Globus pallidus (tissue), 1 donor: Measurements from ENCODE around the gene TFPT.
"Not testable (repeated sequence)": the region's sequence is repeated elsewhere in the genome, so short reads cannot be mapped to it uniquely, and the experiment has no call there.

ENCODE experiments used
- DNase-seq: peaks from one replicate; pipeline ENCODE4 v3.0.0-alpha.2; 2015; ENCODE audit warnings: low spot score

Gene TFPT

DNA sequence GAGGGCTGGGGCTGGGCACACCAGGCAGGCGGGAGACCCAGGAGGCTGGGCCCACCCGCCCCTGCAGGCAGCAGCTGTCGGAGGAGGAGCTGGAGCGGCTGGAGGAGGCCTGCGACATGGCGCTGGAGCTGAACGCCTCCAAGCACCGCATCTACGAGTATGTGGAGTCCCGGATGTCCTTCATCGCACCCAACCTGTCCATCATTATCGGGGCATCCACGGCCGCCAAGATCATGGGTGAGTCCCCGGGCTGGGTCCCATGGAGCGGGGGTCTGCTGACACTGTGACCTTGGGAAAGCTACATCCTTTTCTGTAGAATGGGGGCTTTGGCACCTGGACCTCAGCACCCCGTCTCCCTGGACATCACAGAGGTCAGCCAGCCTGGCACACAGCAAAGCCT lies 8.2 kb upstream of the TFPT start:
- no peak for DNase-seq

DNA sequence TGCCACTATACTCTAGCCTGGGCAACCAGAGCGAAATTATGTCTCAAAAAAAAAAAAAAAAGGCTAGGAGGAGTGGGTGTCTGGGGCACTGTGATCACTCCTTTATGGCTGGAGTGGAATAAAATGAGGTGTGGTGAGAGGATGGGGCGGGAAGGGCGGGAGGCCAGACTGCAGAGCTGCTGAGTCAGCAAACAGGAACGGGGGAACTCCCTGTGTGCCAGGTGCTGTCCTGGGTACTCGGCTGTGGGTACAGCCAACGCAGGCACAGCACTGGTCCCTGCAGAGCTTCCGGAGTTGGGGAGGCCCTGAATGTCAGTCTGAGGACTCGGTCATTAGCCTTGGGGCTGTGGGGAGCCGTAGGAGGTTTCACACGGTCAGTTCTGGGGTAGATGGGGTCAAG lies 5.8 kb upstream of the TFPT start:
- DNase-seq = no peak

DNA sequence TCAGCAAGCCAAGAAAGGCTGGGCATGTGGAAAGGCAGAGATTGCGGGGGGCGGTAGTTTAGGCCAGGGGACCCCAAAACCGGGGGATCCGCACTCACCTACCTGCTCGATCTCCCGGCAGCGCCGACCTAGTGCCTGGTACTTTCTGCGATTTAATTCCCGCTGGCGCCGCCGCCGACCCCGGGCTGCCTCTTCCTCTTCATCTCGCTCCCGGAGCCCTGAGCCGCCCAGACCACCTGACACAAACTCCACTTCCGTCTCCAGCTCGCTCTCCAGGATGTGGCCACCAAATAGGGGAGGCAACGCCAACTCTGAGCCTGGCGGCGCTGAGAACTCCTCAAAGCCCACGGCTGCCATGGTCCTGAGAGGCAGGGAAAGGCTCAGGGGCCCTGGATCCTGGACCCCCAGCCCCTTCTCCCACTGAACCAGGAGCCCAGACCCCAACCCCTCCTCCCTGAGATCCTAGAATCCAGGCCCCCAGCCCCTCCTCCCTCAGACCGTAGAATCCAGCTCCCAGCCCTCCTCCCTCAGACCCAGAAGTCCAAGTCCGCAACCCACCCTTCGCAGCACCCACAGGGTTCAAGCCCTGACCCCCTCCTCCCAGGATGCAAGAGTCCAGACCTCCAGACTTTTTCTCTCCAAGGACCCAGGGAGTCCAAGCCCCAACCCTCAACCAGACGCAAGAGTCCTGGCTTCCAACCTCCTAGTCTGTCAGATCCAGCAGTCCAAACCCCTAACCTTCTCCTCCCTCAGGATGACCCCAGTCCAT lies 933 bp downstream of the TFPT start:
- peak; percentile 38 for DNase-seq

- no peak for DNase-seq
Measured at GRCh38 chr19:54109651-54110050, 5.8 kb downstream of the TFPT start.

DNA sequence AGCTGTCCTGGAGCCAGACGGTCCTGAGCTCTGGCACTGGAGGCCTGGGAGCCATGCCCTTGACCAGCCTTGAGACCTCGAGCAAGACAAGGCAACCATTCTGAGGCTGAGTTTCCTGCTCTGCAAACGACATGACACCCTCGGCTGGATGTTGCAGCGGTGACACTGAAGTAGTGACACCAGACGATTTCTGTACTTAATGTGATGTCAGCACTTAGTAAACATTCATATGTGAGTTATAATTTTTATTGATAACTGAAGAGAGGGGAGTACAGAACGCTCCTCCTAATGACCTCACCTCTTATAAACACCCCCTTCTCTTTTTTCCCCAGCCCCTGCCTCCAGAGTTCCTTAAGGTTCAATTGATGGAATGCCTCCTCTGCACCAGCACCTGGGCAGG lies 7.0 kb downstream of the TFPT start:
- DNase-seq = no peak

DNA sequence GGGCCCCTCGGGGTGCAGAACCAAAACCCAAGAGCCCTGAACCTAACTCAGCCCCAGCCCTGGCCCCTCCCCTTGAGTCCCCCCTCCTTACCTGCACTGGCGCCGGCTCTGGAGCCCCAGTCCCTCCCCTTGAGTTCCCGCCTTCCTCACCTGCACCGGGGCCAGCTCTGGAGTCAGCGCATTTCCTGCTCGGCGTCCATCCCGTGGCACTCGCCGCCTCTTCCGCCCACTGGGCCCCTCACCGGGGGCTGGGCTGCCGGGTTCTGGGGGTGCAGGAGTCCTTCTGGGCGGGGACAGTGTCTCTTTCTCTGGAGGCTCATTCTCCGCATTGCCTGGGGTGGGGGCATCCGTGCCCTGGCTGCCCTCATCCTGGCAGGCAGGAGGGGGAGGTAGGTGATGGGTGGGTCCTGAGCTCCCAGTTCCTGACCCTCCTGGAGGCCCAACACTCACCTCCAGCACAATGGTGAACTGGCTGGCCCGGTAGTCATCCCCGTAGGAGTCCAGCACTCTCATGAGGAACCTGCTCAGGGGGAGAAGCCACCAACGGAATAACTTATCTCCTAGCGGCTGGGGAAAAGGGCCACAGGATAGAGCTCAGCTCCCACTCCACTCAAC lies 7.5 kb downstream of the TFPT start:
- DNase-seq = no peak

DNA sequence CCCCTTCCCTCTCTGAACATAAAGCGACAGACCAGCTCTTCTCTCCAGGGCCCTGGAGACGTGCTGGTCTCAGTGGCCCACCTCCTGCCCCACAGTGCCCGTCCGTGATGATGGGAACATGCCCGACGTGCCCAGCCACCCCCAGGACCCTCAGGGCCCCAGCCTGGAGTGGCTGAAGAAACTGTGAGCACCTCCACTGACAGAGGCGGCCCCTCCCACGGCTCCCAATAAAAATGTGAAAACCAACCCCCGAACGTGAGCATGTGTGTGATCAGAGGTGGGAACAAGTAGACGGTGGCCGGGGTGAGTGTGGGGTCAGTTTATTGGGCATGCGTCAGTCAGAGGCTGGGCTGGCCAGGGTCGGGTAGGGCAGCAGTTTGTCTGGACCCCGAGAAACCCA lies 8.7 kb downstream of the TFPT start:
- DNase-seq = no peak

DNA sequence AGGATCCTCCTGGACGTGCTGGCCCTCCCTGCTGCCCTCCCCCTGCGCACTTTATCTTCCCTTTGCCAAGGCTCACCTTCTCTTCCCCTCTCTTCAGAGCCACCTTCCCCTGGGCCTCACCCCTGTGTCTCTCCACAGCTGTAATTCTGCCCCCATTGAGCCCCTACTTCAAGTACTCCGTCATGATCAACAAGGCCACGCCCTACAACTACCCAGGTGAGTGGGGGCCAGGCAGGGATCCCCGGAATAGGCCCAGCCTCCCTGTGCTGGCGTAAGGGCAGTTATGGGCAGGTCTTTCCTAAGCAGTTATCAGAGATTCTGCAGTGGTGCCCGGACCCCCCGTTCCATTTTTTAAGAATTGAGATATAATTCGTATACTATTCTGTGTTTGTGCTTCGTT lies 9.7 kb downstream of the TFPT start:
- no peak for DNase-seq

DNA sequence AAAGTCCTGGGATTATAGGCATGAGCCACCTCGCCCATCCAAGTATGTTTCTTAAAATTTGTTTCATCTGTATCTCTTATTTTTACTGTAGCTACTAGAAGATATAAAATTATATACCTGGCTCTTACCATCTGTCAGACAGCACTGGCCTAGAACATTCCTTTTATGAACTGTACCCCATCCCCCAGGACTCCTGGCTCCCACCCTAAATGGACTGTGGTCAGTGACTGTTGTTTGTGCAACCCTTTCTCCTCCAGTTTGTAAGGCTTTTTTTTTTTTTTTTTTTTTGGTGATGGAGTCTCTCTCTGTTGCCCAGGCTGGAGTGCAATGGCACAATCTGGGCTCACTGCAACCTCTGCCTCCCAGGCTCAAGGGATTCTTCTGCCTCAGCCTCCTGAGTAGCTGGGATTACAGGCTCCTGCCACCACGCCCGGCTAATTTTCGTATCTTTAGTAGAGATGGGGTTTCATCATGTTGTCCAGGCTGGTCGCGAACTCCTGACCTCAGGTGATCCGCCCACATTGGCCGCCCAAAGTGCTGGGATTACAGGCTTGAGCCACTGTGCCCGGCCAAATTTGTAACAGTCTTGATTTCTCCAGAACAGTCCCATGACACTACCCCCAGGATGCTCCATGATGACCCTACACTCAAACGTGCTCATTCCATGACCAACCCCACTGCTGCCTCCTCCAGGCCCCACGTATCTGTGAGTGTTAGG lies 10.3 kb downstream of the TFPT start:
- no peak for DNase-seq

DNA sequence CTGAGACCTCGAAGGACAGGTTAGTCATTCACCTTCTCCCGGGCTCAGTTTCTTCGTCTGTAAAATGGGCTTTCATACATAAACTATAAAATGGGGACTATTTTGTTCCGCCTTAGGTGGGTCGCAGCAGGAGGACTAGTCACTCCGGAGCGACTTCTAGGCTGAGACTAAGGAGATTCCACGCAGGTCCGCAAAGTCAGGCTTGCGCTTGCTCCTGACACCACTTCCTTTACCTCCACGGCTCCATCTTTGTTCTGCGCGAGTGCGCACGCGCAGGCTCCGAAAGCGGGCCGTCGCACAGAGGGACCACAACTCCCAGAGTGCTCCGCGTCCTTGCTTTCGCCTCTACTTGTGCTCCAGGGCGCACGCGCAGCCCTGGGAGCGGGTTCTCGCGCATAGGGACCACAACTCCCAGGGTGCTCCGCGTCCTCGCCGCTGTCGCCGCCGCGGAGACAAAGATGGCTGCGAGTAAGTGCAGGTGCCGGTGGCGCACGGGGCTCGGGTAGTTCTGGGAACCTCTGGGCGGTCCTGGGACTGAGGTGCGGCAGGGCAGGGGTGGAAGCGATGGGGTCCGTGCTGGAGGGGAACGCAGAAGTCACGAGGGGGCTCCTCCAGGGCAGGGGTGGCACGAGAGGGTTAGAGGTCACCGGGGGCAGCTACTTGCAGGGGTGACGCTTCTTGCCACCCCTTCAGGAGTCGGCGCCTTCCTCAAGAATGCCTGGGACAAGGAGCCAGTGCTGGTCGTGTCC lies 12.9 kb downstream of the TFPT start, which contains the start of gene NDUFA3:
Gene NDUFA3, plus strand, starts transcription at position 435 of the 749 bp plus-strand sequence. Its CDS starts 24 bp downstream, at position 459.
- peak; percentile 97 for DNase-seq

- peak; percentile 35 for DNase-seq
Measured at GRCh38 chr19:54100561-54100960, 14.9 kb downstream of the TFPT start, which contains the start of gene OSCAR. Gene OSCAR (minus strand): TSS chr19:54100803. CDS start chr19:54100792, 11 bp downstream.

DNA sequence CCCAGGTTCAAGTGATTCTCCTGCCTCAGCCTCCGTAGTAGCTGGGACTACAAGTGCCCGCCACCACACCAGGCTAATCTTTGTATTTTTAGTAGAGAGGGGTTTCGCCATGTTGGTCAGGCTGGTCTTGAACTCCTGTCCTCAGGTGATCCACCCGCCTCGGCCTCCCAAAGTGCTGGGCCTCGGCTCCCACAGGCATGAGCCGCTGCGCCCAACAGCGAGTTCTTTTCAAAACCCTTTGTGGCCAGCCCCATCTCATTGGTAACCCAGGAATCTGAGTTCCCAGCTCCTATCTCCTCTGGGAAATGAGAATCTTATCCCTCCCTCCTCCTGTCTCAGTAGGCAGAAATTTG lies 15.6 kb downstream of the TFPT start:
- DNase-seq = not testable (repeated sequence)

GRCh38 chr19:54099190-54099902 lies 16.1 kb downstream of the TFPT start:
- DNase-seq = no peak

GRCh38 chr19:54096617-54097106 lies 18.8 kb downstream of the TFPT start:
- no peak for DNase-seq

GRCh38 chr19:54095859-54096616 lies 19.4 kb downstream of the TFPT start:
- not testable (repeated sequence) for DNase-seq

GRCh38 chr19:54095136-54095858 lies 20.2 kb downstream of the TFPT start:
- no peak for DNase-seq

DNA sequence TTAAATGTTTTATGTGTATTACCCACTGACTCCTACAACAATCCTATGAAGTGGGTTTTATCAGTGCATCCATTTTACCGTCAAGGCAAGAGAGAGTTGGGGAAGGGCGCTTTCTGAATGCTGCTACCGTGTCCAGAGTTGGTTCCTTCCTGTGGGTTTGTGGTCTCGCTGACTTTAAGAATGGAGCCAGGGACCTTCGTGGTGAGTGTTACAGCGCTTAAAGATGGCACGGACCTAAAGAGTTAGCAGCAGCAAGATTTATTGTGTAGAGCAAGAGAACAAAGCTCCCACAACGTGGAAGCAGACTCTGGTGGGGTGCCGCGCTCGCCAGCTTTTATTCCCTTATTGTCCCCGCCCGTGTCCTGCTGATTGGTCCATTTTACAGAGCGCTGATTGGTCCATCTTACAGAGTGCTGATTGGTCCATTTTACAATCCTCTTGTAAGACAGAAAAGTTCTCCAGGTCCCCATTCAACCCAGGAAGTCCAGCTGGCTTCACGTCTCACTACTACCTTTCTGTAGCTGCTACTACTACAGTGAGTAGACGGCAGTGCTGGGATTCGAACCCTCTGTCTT lies 20.9 kb downstream of the TFPT start:
- no peak for DNase-seq

- no peak for DNase-seq
Measured at GRCh38 chr19:54084410-54084809, 31.0 kb downstream of the TFPT start.

DNA sequence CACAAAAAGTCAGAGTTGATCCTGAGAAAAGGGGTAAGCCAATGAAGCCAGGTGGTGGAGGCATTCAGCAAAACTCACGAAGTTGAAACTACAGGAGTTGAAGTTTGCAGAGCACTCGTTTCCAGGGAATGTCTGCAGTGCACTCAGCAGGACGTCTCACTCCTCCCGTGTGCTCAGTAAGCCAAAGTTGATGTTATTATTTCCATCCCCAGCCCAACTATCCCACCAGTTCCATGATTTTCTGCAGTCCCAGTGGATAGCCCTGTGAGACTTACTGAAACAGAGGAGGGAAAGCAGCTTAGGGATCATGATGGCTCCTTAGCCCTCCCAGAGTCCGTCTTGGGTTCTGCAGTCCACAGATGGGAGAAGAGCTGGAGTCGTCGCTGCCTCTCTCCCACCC lies 34.4 kb downstream of the TFPT start, which contains the start of gene TARM1:
Gene TARM1, minus strand, starts transcription at position 334 of the 400 bp plus-strand sequence. Its CDS starts 25 bp downstream, at position 309.
- no peak for DNase-seq
